CD4-positive, alpha-beta T cell treated with Interferon alpha-2 for 1 hour (primary cell): ENCODE measurements around the gene POMT2.
"Not testable (repeated sequence)": the region's sequence is repeated elsewhere in the genome, so short reads cannot be mapped to it uniquely, and the experiment has no call there.

ENCODE experiments used
- DNase-seq, 2 donors: peaks; one replicate each; pipeline ENCODE4 v3.0.0-alpha.2; 2020 to 2022

POMT2 gene

GRCh38 chr14:77299771-77300170 lies 20.9 kb downstream of the POMT2 start:
- no peak for DNase-seq

GRCh38 chr14:77296906-77297305 lies 23.8 kb downstream of the POMT2 start:
- no peak for DNase-seq

- DNase-seq, result no peak
Measured at GRCh38 chr14:77296155-77296554, 24.5 kb downstream of the POMT2 start.

- DNase-seq, result no peak
Measured at GRCh38 chr14:77290705-77291104, 30.0 kb downstream of the POMT2 start.

GRCh38 chr14:77286576-77286975 lies 34.1 kb downstream of the POMT2 start:
- DNase-seq, result no peak

GRCh38 chr14:77284466-77284865 lies 36.2 kb downstream of the POMT2 start:
- no peak for DNase-seq

GRCh38 chr14:77284066-77284465 lies 36.6 kb downstream of the POMT2 start:
- DNase-seq, result no peak

GRCh38 chr14:77281852-77282410 lies 38.8 kb downstream of the POMT2 start:
- no peak for DNase-seq

GRCh38 chr14:77280921-77281320 lies 39.8 kb downstream of the POMT2 start:
- DNase-seq, result not testable (repeated sequence)

- DNase-seq, result no peak
Measured at GRCh38 chr14:77279719-77280118, 41.0 kb downstream of the POMT2 start.

GRCh38 chr14:77278461-77279230 lies 42.0 kb downstream of the POMT2 start:
- DNase-seq, result no peak

- DNase-seq, result no peak
Measured at GRCh38 chr14:77276959-77277358, 43.7 kb downstream of the POMT2 start.

- no peak for DNase-seq
Measured at GRCh38 chr14:77276295-77276935, 44.3 kb downstream of the POMT2 start.

- DNase-seq, result no peak
Measured at GRCh38 chr14:77275601-77276017, 45.1 kb downstream of the POMT2 start.

- no peak for DNase-seq
Measured at GRCh38 chr14:77275041-77275580, 45.6 kb downstream of the POMT2 start.

- DNase-seq, result no peak
Measured at GRCh38 chr14:77273796-77274195, 46.9 kb downstream of the POMT2 start.

- DNase-seq, result no peak
Measured at GRCh38 chr14:77272261-77272660, 48.4 kb downstream of the POMT2 start.

- no peak for DNase-seq
Measured at GRCh38 chr14:77271113-77271710, 49.5 kb downstream of the POMT2 start, which contains the start of gene NGB. TSS of gene NGB (minus strand) at chr14:77271206. CDS start at chr14:77270937, 269 bp downstream.

GRCh38 chr14:77270361-77271112 lies 50.1 kb downstream of the POMT2 start:
- no peak for DNase-seq

GRCh38 chr14:77268989-77269600 lies 51.6 kb downstream of the POMT2 start:
- no peak for DNase-seq

GRCh38 chr14:77267937-77268699 lies 52.6 kb downstream of the POMT2 start:
- DNase-seq, result no peak
